Activated T-helper 2 cell treated with anti-CD3 and anti-CD28 coated beads, Interferon-gamma antibody, Interleukin-2, Interleukin-4, amounts not matched to agents 10 μg/mL and 5 μg/mL and 100 μg/mL, durations not matched to agents 14 hours and 24 hours and 36 hours (primary cell): ENCODE data around the gene C4BPB. TPM values are rescaled to one million over a fixed set of nuclear protein-coding genes. Genes with fewer than 3 reads are reported as not detected.

Experiments used
- DNase-seq: peaks from one replicate; pipeline ENCODE4 v3.0.0; 2021; ENCODE audit warnings: low spot score
- H3K27ac Mint-ChIP-seq: one replicate; pipeline ENCODE4 v1.8.0; 2021; ENCODE audit warnings: mixed read lengths
- H3K27me3 Mint-ChIP-seq: one replicate; pipeline ENCODE4 v1.8.0; 2021; ENCODE audit warnings: low read depth, mixed read lengths
- H3K36me3 Mint-ChIP-seq: one replicate; pipeline ENCODE4 v1.8.0; 2021; ENCODE audit warnings: low read depth, mixed read lengths
- H3K4me1 Mint-ChIP-seq: one replicate; pipeline ENCODE4 v1.8.0; 2021; ENCODE audit warnings: low read depth, mixed read lengths
- H3K4me3 Mint-ChIP-seq: one replicate; pipeline ENCODE4 v1.8.0; 2021; ENCODE audit warnings: low read depth, mild to moderate bottlenecking, moderate library complexity, mixed read lengths
- H3K9me3 Mint-ChIP-seq: one replicate; pipeline ENCODE4 v1.8.0; 2021; ENCODE audit warnings: mixed read lengths
- intact Hi-C: fragments of 100-400 bp; cut with micrococcal nuclease; formaldehyde crosslinking; loops from one replicate; pipeline ENCODE4 v1.15.1; 2023
- total RNA-seq: library from RNA; stranded (reverse); gene quantifications from 2 replicates; pipeline ENCODE4 v1.2.3, GENCODE V29; 2022

Gene C4BPB
- total RNA-seq, 1 donor from 2014 or later = 0.23 TPM

DNA sequence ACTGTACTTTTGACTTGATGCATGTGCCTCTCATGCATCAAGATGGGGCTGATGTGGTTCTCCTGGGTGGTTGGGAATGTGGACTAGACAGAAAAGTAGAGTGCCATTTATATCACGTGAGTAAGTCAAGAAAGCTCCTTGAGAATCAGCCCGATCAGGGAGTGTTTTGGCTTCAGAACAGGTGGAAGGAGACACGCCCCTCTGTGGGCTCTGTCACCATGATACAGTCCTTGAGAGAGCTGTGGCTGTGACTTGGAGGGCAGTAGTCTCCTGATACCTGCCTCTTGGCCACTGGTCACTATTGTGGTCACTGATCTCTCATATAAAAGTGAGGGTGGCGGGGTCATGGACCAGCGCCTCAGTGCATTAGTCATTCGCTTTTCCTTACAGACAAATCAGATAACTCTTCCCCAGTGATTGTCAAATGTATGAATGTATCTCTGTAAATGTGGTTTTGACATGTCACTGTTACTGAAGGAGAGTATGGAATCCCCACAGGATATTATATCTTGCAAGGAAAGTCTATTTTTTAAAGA lies 8.9 kb upstream of the C4BPB start:
- intact Hi-C loops = loop anchor here (10.0 kb wide), 1 partner anchor 75 kb away; no protein-coding TSS in a partner anchor
- no peak overlapping the region for H3K4me3 Mint-ChIP-seq
- peaks cover 12% of the 10 kb centered on the region for H3K4me1 Mint-ChIP-seq
- H3K27me3 Mint-ChIP-seq = peaks cover 39% of the 10 kb centered on the region
- H3K27ac Mint-ChIP-seq = no peak overlapping the region
- H3K9me3 Mint-ChIP-seq = no peaks in the 10 kb centered on the region
- H3K36me3 Mint-ChIP-seq = no peaks in the 10 kb centered on the region
- DNase-seq = no peak

DNA sequence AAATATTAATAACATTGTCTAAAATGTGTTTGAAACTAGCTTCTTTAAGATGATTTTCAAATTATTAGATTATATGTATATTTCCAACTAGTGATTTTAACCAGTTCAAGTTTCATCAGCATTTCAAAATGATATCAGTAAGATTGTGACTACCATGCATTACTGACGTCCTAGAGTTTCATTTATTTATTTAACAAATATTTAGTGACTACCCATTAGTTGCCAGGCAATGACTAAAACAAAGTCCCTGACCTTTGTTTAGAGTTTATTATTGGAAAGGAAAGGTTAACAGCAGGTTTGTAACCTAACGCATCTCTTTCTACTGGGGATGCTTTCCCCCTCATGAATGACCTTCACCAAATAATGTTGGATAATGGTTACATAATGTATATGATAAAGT lies 7.6 kb upstream of the C4BPB start:
- H3K36me3 Mint-ChIP-seq = no peaks in the 10 kb centered on the region
- H3K27me3 Mint-ChIP-seq = peaks cover 37% of the 10 kb centered on the region
- H3K4me1 Mint-ChIP-seq = peaks cover 18% of the 10 kb centered on the region
- no peak overlapping the region for H3K4me3 Mint-ChIP-seq
- no peak overlapping the region for H3K27ac Mint-ChIP-seq
- intact Hi-C loops = no loop called here
- H3K9me3 Mint-ChIP-seq = no peaks in the 10 kb centered on the region
- no peak for DNase-seq

DNA sequence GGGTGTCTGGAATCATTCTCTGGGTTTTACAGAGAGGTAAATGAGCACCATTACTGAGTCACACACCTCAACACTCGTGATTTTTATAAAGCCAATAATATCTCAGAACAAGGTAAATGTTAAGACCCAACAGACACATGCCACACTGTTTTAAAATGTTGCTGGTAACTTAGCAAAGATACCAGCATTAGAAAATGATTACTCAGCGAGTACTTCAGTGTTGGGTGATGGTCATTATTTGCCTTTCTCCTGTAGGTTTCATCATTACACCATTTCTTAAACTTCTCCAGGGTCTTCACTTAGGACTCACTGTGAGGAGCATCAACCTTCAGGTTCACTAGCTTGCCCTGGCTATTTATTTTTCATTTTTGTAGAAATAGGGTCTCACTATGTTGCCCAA lies 6.9 kb upstream of the C4BPB start:
- Mint-ChIP-seq H3K4me3 (no peak overlapping the region), H3K36me3 (no peaks in the 10 kb centered on the region), H3K27me3 (peaks cover 33% of the 10 kb centered on the region), H3K27ac (no peak overlapping the region), H3K4me1 (peaks cover 18% of the 10 kb centered on the region), H3K9me3 (no peaks in the 10 kb centered on the region)
- intact Hi-C loops = no loop called here
- DNase-seq = no peak

- Mint-ChIP-seq H3K4me3 (no peak overlapping the region), H3K9me3 (no peaks in the 10 kb centered on the region), H3K27me3 (peaks cover 33% of the 10 kb centered on the region), H3K27ac (no peak overlapping the region), H3K36me3 (no peaks in the 10 kb centered on the region), H3K4me1 (peaks cover 22% of the 10 kb centered on the region)
- intact Hi-C loops = loop anchor here (1.0 kb wide), 2 partner anchors 321 to 415 kb away; no protein-coding TSS in a partner anchor
- DNase-seq = no peak
Observed at GRCh38 chr1:207084232-207084631, 4.4 kb upstream of the C4BPB start.

DNA sequence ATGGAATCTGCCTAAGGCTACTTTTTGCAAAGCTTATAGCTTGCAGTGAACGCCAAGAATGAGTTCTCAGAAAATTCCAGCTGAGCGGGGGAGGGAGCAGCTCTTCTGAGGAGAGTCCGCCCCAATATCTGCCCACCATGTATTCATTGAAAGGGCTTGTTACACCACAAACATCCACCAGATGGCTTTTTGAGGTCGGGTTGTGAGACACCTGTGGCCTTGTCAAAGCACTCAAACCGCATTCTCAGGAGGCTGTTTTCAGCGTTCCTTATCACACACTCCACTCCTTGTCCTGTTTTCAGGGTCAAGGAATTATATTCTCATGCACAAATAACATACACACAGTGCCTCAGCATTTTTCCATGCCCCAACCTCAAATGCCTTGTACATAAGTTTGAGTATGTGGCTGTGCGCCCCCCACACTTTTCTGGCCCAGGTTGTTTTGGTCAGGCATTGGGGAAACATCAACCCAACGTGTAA lies 3.9 kb upstream of the C4BPB start:
- no peaks in the 10 kb centered on the region for H3K36me3 Mint-ChIP-seq
- H3K4me1 Mint-ChIP-seq = peaks cover 27% of the 10 kb centered on the region
- no peak overlapping the region for H3K27ac Mint-ChIP-seq
- DNase-seq = peak; percentile 26
- peaks cover 31% of the 10 kb centered on the region for H3K27me3 Mint-ChIP-seq
- H3K9me3 Mint-ChIP-seq = no peaks in the 10 kb centered on the region
- intact Hi-C loops = loop anchor here (1.0 kb wide), 2 partner anchors 321 to 415 kb away; no protein-coding TSS in a partner anchor
- H3K4me3 Mint-ChIP-seq = no peak overlapping the region

DNA sequence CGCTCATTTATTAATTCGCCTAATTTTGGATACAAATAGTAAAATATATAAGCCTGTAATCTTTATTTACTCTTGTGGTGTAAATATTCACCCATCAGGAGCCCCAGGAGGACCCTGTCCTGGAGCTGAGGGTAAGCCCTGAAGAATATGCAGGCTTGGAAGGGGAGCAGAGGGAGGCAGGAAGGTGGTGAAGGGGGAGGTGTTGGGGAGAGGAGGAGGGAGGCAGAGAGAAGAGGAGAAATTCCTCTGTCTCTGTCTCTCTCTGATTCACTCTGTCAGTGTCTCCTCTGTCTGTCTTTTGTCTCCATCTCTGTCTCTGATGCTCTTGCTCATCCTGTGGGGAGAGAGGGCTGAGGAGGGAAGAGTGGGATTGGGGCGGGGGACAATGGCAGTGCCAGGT lies 2.8 kb upstream of the C4BPB start:
- Mint-ChIP-seq H3K27me3 (peaks cover 30% of the 10 kb centered on the region), H3K36me3 (no peaks in the 10 kb centered on the region), H3K4me3 (no peak overlapping the region), H3K27ac (no peak overlapping the region), H3K9me3 (no peaks in the 10 kb centered on the region), H3K4me1 (peaks cover 27% of the 10 kb centered on the region)
- intact Hi-C loops = no loop called here
- no peak for DNase-seq

DNA sequence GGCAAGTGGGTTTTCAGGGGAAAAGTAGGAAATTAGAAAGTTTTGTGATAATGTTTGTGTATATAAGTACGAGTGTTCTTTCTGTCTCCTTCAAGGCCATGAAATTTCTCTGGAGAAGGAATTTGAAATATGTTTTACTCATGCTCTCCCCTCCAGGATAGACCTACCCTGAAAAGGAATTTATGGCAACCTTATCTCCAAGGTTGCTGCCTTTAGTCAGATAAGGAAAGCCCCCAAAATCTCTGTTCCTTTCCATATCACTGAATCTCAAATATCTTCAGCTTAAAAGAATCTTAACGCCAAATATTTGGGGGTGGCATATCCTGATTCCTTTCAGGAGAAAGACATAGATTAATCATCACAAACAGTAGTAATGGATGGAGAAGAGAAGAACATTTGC lies 499 bp upstream of the C4BPB start:
- H3K4me1 Mint-ChIP-seq = peaks cover 24% of the 10 kb centered on the region
- H3K9me3 Mint-ChIP-seq = no peaks in the 10 kb centered on the region
- intact Hi-C loops = no loop called here
- peaks cover 15% of the 10 kb centered on the region for H3K27me3 Mint-ChIP-seq
- H3K27ac Mint-ChIP-seq = no peak overlapping the region
- DNase-seq = no peak
- no peak overlapping the region for H3K4me3 Mint-ChIP-seq
- no peaks in the 10 kb centered on the region for H3K36me3 Mint-ChIP-seq

GRCh38 chr1:207089627-207090355 lies 1.1 kb downstream of the C4BPB start:
- H3K27me3 Mint-ChIP-seq = peaks cover 3% of the 10 kb centered on the region
- H3K4me1 Mint-ChIP-seq = peaks cover 18% of the 10 kb centered on the region
- no peak overlapping the region for H3K27ac Mint-ChIP-seq
- no peaks in the 10 kb centered on the region for H3K36me3 Mint-ChIP-seq
- H3K9me3 Mint-ChIP-seq = no peaks in the 10 kb centered on the region
- peak overlapping the region; percentile 28 for H3K4me3 Mint-ChIP-seq
- DNase-seq = no peak
- intact Hi-C loops = no loop called here

DNA sequence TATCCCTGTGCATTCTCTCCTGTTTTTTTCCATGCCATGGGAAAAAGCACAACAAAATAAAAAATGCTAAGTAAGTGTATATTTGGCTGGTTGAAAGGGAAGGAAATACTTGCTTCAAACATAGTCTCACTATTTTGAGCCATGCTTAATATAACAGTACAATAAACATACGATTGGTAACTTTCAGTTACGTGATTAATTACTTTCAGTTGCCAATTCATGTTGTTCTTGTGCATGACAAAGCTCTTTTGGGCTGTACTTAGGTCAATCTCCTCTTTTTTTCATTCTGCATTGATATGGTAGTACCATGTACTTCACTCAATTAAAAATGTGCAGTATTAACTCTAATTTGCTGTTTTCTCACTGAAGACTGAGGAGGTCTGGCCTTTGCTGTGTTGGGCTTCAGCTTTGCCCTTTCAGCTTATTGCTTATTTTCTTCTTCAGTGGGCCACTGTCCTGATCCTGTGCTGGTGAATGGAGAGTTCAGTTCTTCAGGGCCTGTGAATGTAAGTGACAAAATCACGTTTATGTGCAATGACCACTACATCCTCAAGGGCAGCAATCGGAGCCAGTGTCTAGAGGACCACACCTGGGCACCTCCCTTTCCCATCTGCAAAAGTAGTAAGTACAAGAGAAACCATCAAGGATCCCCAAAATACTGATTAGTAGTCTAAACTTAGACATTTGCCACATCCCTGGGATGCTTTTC lies 2.7 kb downstream of the C4BPB start:
- Mint-ChIP-seq H3K4me1 (peaks cover 15% of the 10 kb centered on the region), H3K27ac (no peak overlapping the region), H3K4me3 (no peak overlapping the region), H3K27me3 (no peaks in the 10 kb centered on the region), H3K36me3 (no peaks in the 10 kb centered on the region), H3K9me3 (no peaks in the 10 kb centered on the region)
- intact Hi-C loops = no loop called here
- no peak for DNase-seq

GRCh38 chr1:207093944-207094343 lies 5.3 kb downstream of the C4BPB start:
- intact Hi-C loops = no loop called here
- H3K9me3 Mint-ChIP-seq = no peaks in the 10 kb centered on the region
- H3K27ac Mint-ChIP-seq = no peak overlapping the region
- H3K4me3 Mint-ChIP-seq = no peak overlapping the region
- H3K36me3 Mint-ChIP-seq = no peaks in the 10 kb centered on the region
- no peaks in the 10 kb centered on the region for H3K27me3 Mint-ChIP-seq
- DNase-seq = no peak
- H3K4me1 Mint-ChIP-seq = peaks cover 22% of the 10 kb centered on the region

- Mint-ChIP-seq H3K4me3 (no peak overlapping the region), H3K4me1 (peaks cover 15% of the 10 kb centered on the region), H3K9me3 (no peaks in the 10 kb centered on the region), H3K36me3 (no peaks in the 10 kb centered on the region), H3K27me3 (peaks cover 10% of the 10 kb centered on the region), H3K27ac (peak overlapping the region; percentile 72)
- DNase-seq = peak; percentile 19
- intact Hi-C loops = loop anchor here (1.0 to 5.0 kb wide), 3 partner anchors 224 to 265 kb away; partner anchors contain the start of gene CD55
Observed at GRCh38 chr1:207097871-207098324, 9.2 kb downstream of the C4BPB start.

DNA sequence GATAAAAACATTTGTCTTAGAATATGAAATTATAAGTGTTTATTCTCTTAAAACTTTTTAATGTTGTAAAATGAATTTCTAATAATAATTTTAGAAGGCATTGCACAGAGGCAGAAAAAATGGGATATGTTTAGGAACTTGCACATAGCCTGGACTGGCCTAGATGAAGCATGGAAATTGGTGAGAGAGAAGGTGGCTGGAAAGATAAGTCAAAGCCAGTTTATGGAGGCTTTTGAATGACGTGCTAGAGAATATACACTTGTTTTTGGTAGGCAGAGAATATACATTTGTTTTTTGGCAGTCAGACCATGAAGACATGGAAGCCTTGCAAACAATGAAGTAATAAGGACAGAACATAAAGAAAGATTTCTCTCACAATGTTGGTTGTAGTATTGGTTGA lies 13.1 kb downstream of the C4BPB start:
- intact Hi-C loops = no loop called here
- Mint-ChIP-seq H3K27ac (no peak overlapping the region), H3K27me3 (peaks cover 13% of the 10 kb centered on the region), H3K4me1 (peaks cover 9% of the 10 kb centered on the region), H3K36me3 (no peaks in the 10 kb centered on the region), H3K4me3 (no peak overlapping the region), H3K9me3 (no peaks in the 10 kb centered on the region)
- DNase-seq = no peak

GRCh38 chr1:207102146-207102545 lies 13.5 kb downstream of the C4BPB start:
- Mint-ChIP-seq H3K9me3 (no peaks in the 10 kb centered on the region), H3K4me3 (no peak overlapping the region), H3K4me1 (peaks cover 9% of the 10 kb centered on the region), H3K27me3 (peaks cover 16% of the 10 kb centered on the region), H3K27ac (no peak overlapping the region), H3K36me3 (no peaks in the 10 kb centered on the region)
- intact Hi-C loops = no loop called here
- no peak for DNase-seq
